H1 (cell line): ENCODE results near the gene CCDC7. TPM values are rescaled to one million over a fixed set of nuclear protein-coding genes. Genes with fewer than 3 reads are reported as not detected.

Source experiments
- CTCF ChIA-PET: fragments of 300-600 bp; sonication (Branson Sonifier 250); formaldehyde crosslinking; loops from one replicate; lab custom pipeline; 2021; ENCODE audit not compliant: partially characterized antibody; lab: Charles Lee
- POLR2A ChIA-PET: fragments of 300-600 bp; sonication (Branson Sonifier 250); formaldehyde crosslinking; loops from one replicate; lab custom pipeline; 2021; ENCODE audit warnings: inconsistent platforms; ENCODE audit not compliant: partially characterized antibody; lab: Charles Lee
- DNase-seq, 2 experiments: peaks; one replicate each; pipeline versions ENCODE4 v3.0.0 to v3.0.0-alpha.2; 2010 to 2022; ENCODE audit warnings: low spot score in 2 of 2, low read depth in 1 of 2, mixed read lengths in 1 of 2
- FAIRE-seq: peaks from 2 replicates; lab custom pipeline; 2011; peaks lifted over from hg19 to GRCh38; lab: Jason Lieb, UNC
- H2AFZ ChIP-seq: 2 replicates; pipeline ENCODE4 v1.8.1; 2012; ENCODE audit warnings: low read length, inconsistent platforms
- H2AK5ac ChIP-seq: 2 replicates; pipeline ENCODE4 v1.6.1; 2013; ENCODE audit warnings: low read depth, low read length
- H2BK120ac ChIP-seq: replicated peaks from 2 replicates; pipeline ENCODE3; 2013; ENCODE audit warnings: low read depth, low read length, inconsistent platforms
- H2BK12ac ChIP-seq: 2 replicates; pipeline ENCODE4 v1.6.1; 2013; ENCODE audit warnings: low read depth, low read length
- H2BK15ac ChIP-seq: 2 replicates; pipeline ENCODE4 v1.6.1; 2013; ENCODE audit warnings: low read length
- H2BK20ac ChIP-seq: 2 replicates; pipeline ENCODE4 v1.6.1; 2013; ENCODE audit warnings: low read length
- H2BK5ac ChIP-seq: 2 replicates; pipeline ENCODE4 v1.6.1; 2013; ENCODE audit warnings: low read depth, low read length
- H3K14ac ChIP-seq: 2 replicates; pipeline ENCODE4 v1.6.1; 2013; ENCODE audit warnings: inconsistent platforms; ENCODE audit not compliant: insufficient read length
- H3K18ac ChIP-seq: 2 replicates; pipeline ENCODE4 v1.6.1; 2013; ENCODE audit warnings: low read length; ENCODE audit errors: extremely low read depth
- H3K23ac ChIP-seq: 2 replicates; pipeline ENCODE4 v1.6.1; 2013; ENCODE audit warnings: inconsistent platforms; ENCODE audit not compliant: insufficient read length
- H3K23me2 ChIP-seq: 2 replicates; pipeline ENCODE4 v1.6.1; 2013; ENCODE audit warnings: low read depth, low read length
- H3K27ac ChIP-seq: 2 replicates; pipeline ENCODE4 v1.6.1; 2011; ENCODE audit warnings: low read depth, low read length, inconsistent platforms
- H3K27me3 ChIP-seq, 4 experiments: replicated peaks in 1 of 4; 1 replicate in 1 of 4; 2 replicates in 3 of 4; pipeline versions ENCODE4 v1.6.1 to v1.8.1; 2011 to 2013; ENCODE audit warnings: low read length in 3 of 4, mild to moderate bottlenecking in 3 of 4, inconsistent platforms in 2 of 4, mixed read lengths in 2 of 4, moderate library complexity in 1 of 4; ENCODE audit not compliant: control insufficient read depth in 3 of 4, insufficient read depth in 3 of 4; ENCODE audit errors: extremely low read depth in 1 of 4
- H3K36me3 ChIP-seq, 4 experiments: 2 replicates each; pipeline versions ENCODE4 v1.6.1 to v1.8.1; 2011 to 2013; ENCODE audit warnings: mild to moderate bottlenecking in 4 of 4, low read length in 3 of 4, moderate library complexity in 2 of 4, control low read depth in 1 of 4, inconsistent platforms in 1 of 4; ENCODE audit not compliant: insufficient read depth in 4 of 4, control insufficient read depth in 2 of 4
- H3K4ac ChIP-seq: replicated peaks from 2 replicates; pipeline ENCODE3; 2013; ENCODE audit warnings: low read length, low read depth, mixed read lengths, inconsistent platforms; ENCODE audit not compliant: insufficient read length
- H3K4me1 ChIP-seq, 4 experiments: replicated peaks in 1 of 4; 1 replicate in 1 of 4; 2 replicates in 3 of 4; pipeline versions ENCODE4 v1.6.1 to v1.8.1; 2011 to 2013; ENCODE audit warnings: low read length in 3 of 4, inconsistent platforms in 2 of 4, mixed read lengths in 1 of 4; ENCODE audit not compliant: insufficient read depth in 4 of 4, control insufficient read depth in 3 of 4
- H3K4me2 ChIP-seq, 2 experiments: 2 replicates each; pipeline versions ENCODE4 v1.6.1 to v1.8.1; 2011 to 2013; ENCODE audit warnings: low read depth in 2 of 2, low read length in 2 of 2, control low read depth in 1 of 2, inconsistent platforms in 1 of 2, mild to moderate bottlenecking in 1 of 2; ENCODE audit not compliant: insufficient read depth in 1 of 2
- H3K4me3 ChIP-seq, 4 experiments: fragments of 200-600, 300-600 bp in 1 of 4; sonication (generic), shearing (Covaris generic), sonication (Bioruptor Twin) in 1 of 4; 2 replicates each; pipeline versions ENCODE4 v1.5.1 to v1.8.1; 2011 to 2016; ENCODE audit warnings: low read length in 4 of 4, low read depth in 3 of 4, control low read depth in 2 of 4, inconsistent platforms in 2 of 4, mild to moderate bottlenecking in 2 of 4, mixed read lengths in 1 of 4, moderate library complexity in 1 of 4; ENCODE audit not compliant: insufficient read depth in 2 of 4; ENCODE audit errors: extremely low read depth in 1 of 4
- H3K56ac ChIP-seq: replicated peaks from 2 replicates; pipeline ENCODE3; 2013; ENCODE audit warnings: low read depth, mild to moderate bottlenecking, mixed read lengths, low read length, inconsistent platforms; ENCODE audit not compliant: insufficient read length
- H3K79me1 ChIP-seq: 2 replicates; pipeline ENCODE4 v1.6.1; 2013; ENCODE audit warnings: low read depth, low read length, control low read depth
- H3K79me2 ChIP-seq, 2 experiments: 2 replicates each; pipeline versions ENCODE4 v1.6.1 to v1.8.1; 2012 to 2013; ENCODE audit warnings: low read length in 2 of 2, mild to moderate bottlenecking in 2 of 2, inconsistent platforms in 1 of 2; ENCODE audit not compliant: insufficient read depth in 2 of 2, control insufficient read depth in 1 of 2
- H3K9ac ChIP-seq, 4 experiments: replicated peaks in 1 of 4; 1 replicate in 1 of 4; 2 replicates in 3 of 4; pipeline versions ENCODE4 v1.6.1 to v1.8.1; 2011 to 2013; ENCODE audit warnings: low read depth in 3 of 4, low read length in 3 of 4, control low read depth in 2 of 4, mild to moderate bottlenecking in 2 of 4, moderate library complexity in 2 of 4, inconsistent platforms in 1 of 4; ENCODE audit errors: extremely low read depth in 1 of 4
- H3K9me3 ChIP-seq, 2 experiments: 2 replicates each; pipeline versions ENCODE4 v1.6.1 to v1.8.1; 2012 to 2013; ENCODE audit warnings: mild to moderate bottlenecking in 2 of 2, moderate library complexity in 2 of 2, control low read depth in 1 of 2, inconsistent platforms in 1 of 2, low read depth in 1 of 2, low read length in 1 of 2, mixed read lengths in 1 of 2; ENCODE audit not compliant: insufficient read depth in 2 of 2
- H4K20me1 ChIP-seq, 2 experiments: replicated peaks in 1 of 2; 2 replicates each; pipeline versions ENCODE3 to v1.8.1; 2011 to 2013; ENCODE audit warnings: inconsistent platforms in 2 of 2, low read length in 2 of 2, mild to moderate bottlenecking in 1 of 2; ENCODE audit not compliant: insufficient read depth in 2 of 2, control insufficient read depth in 1 of 2
- H4K5ac ChIP-seq: 2 replicates; pipeline ENCODE4 v1.6.1; 2013; ENCODE audit warnings: low read length, low read depth, mixed read lengths, inconsistent platforms; ENCODE audit not compliant: insufficient read length
- H4K8ac ChIP-seq: 2 replicates; pipeline ENCODE4 v1.8.0; 2013; ENCODE audit warnings: mild to moderate bottlenecking, moderate library complexity, low read length, inconsistent platforms; ENCODE audit not compliant: insufficient read depth; ENCODE audit errors: extremely low read depth
- H4K91ac ChIP-seq: replicated peaks from 2 replicates; pipeline ENCODE3; 2013; ENCODE audit warnings: low read length, mixed read lengths, inconsistent platforms; ENCODE audit not compliant: insufficient read length
- ASH2L ChIP-seq: fragments of 200-600, 300-600 bp; sonication (generic); IDR thresholded peaks from one replicate; pipeline ENCODE4 v1.7.1; 2017; ENCODE audit warnings: low read length
- ATF2 ChIP-seq: IDR thresholded peaks from 2 replicates; pipeline ENCODE4 v1.6.1; 2012; ENCODE audit warnings: low read length, inconsistent platforms
- ATF3 ChIP-seq: IDR thresholded peaks from 2 replicates; pipeline ENCODE4 v1.6.1; 2011; ENCODE audit warnings: low read depth, mild to moderate bottlenecking, low read length; ENCODE audit not compliant: insufficient read depth
- BACH1 ChIP-seq: IDR thresholded peaks from 2 replicates; pipeline ENCODE4 v1.6.1; 2012; ENCODE audit warnings: low read length, improper control_type of control experiment
- CTBP2 ChIP-seq: IDR thresholded peaks from 2 replicates; pipeline ENCODE4 v1.7.0; 2011; ENCODE audit warnings: borderline replicate concordance, mild to moderate bottlenecking, moderate library complexity, mixed read lengths, low read length; ENCODE audit not compliant: insufficient read depth, insufficient read length
- JUN ChIP-seq: IDR thresholded peaks from 2 replicates; pipeline ENCODE4 v1.6.1; 2011; ENCODE audit warnings: low read depth, mild to moderate bottlenecking, improper control_type of control experiment, low read length
- NANOG ChIP-seq: IDR thresholded peaks from 2 replicates; pipeline ENCODE4 v1.6.1; 2011; ENCODE audit warnings: low read length, low read depth, mild to moderate bottlenecking, inconsistent platforms; ENCODE audit not compliant: insufficient read depth, poor library complexity, severe bottlenecking
- SIRT6 ChIP-seq: IDR thresholded peaks from one replicate; pipeline ENCODE4 v1.7.1; 2012; ENCODE audit warnings: low read length, inconsistent platforms
- SIX5 ChIP-seq: IDR thresholded peaks from 2 replicates; pipeline ENCODE4 v1.6.1; 2011; ENCODE audit warnings: mild to moderate bottlenecking, low read depth, low read length
- SP4 ChIP-seq: IDR thresholded peaks from 2 replicates; pipeline ENCODE4 v1.6.1; 2012; ENCODE audit warnings: low read length, inconsistent platforms
- TCF12 ChIP-seq: IDR thresholded peaks from 2 replicates; pipeline ENCODE4 v1.6.1; 2011; ENCODE audit warnings: low read depth, mild to moderate bottlenecking, low read length
- USF2 ChIP-seq: IDR thresholded peaks from 2 replicates; pipeline ENCODE4 v1.6.1; 2011; ENCODE audit warnings: low read length, improper control_type of control experiment
- WGBS, 2 experiments: shearing (Covaris generic) in 1 of 2; methylation state at CpG; one replicate each; pipeline versions ENCODE4 v1.1.6 to v1.1.7; 2013 to 2015; ENCODE audit warnings: low lambda C conversion rate in 2 of 2, mixed read lengths in 2 of 2, inconsistent platforms in 1 of 2, low coverage in 1 of 2, missing lambda C conversion rate in 1 of 2; ENCODE audit not compliant: insufficient replicate concordance in 2 of 2, insufficient coverage in 1 of 2, insufficient read length in 1 of 2; ENCODE audit errors: extremely low coverage in 1 of 2, missing lambda C conversion rate in 1 of 2; 5-methylcytosine and 5-hydroxymethylcytosine counted together
- polyA plus RNA-seq, 7 experiments: library from polyadenylated mRNA; depleted of rRNA in 3 of 7; stranded (reverse) in 5 of 7; unstranded in 2 of 7; fragments of >200 nt in 5 of 7; fragments of 200-250 nt in 2 of 7; gene quantifications; 1 replicate in 5 of 7; 2 replicates in 1 of 7; 4 replicates in 1 of 7; pipeline versions ENCODE4 v1.2.1 to v1.2.3, GENCODE V29; 2011 to 2013; ENCODE audit warnings: missing spikeins in 2 of 7, mixed read lengths in 2 of 7
- total RNA-seq: library from RNA; stranded (reverse); fragmentation: NEBNext Ultra II Directional; extraction: Animal tissue kit (Norgen Biotek cat#: 25700); gene quantifications from 2 replicates; pipeline ENCODE4 v1.2.1, GENCODE V29; 2021

CCDC7 gene
- total and polyA plus RNA-seq, 2 of the 8 experiments (the other 6 are each of a cell fraction or from before 2014, with no cell fraction given): 0.18 to 0.74 TPM

GRCh38 chr10:32437334-32437733 lies 8.6 kb upstream of the CCDC7 start:
- FAIRE-seq: no peak
- Histone ChIP-seq H3K27me3 (no peaks in the 10 kb centered on the region), H3K18ac (no peak overlapping the region), H3K56ac (no peak overlapping the region), H2BK12ac (no peak overlapping the region), H4K8ac (no peak overlapping the region), H3K14ac (no peak overlapping the region), H2AK5ac (no peak overlapping the region), H4K91ac (no peak overlapping the region), H2BK20ac (no peak overlapping the region), H3K36me3 (no peaks in the 10 kb centered on the region), H3K23ac (no peak overlapping the region), H2BK120ac (no peak overlapping the region), H2AFZ (no peak overlapping the region), H2BK5ac (no peak overlapping the region), H3K4me1 (no peaks in the 10 kb centered on the region), H3K27ac (no peak overlapping the region), H2BK15ac (no peak overlapping the region), H3K9ac (no peak overlapping the region), H3K4me3 (no peak overlapping the region), H3K23me2 (no peaks in the 10 kb centered on the region), H3K4me2 (no peak overlapping the region), H3K79me1 (no peaks in the 10 kb centered on the region), H4K5ac (no peak overlapping the region), H3K79me2 (no peaks in the 10 kb centered on the region), H4K20me1 (no peaks in the 10 kb centered on the region), H3K9me3 (no peaks in the 10 kb centered on the region), H3K4ac (no peak overlapping the region)
- 79% methylated on average over 2 of the region's 2 CpGs; no CpG with 5 or more reads in 1 of the 2 experiments for WGBS, 2 experiments
- ChIA-PET POLR2A (no interaction called here), CTCF (interaction anchor here (0.9 kb wide), 1 partner anchor 171 kb away, joined by 4 read pairs; no protein-coding TSS in a partner anchor)
- no peak for DNase-seq
- TF ChIP-seq SIX5 (no peak), ATF3 (no peak), ATF2 (no peak), USF2 (no peak), JUN (no peak), SP4 (no peak), CTBP2 (no peak), SIRT6 (no peak), ASH2L (no peak), BACH1 (no peak), NANOG (no peak), TCF12 (no peak)
